ENCODE measurements around the gene PLCH1.
"Not testable (repeated sequence)": the region's sequence is repeated elsewhere in the genome, so short reads cannot be mapped to it uniquely, and the experiment has no call there.

The PLCH1 gene

DNA sequence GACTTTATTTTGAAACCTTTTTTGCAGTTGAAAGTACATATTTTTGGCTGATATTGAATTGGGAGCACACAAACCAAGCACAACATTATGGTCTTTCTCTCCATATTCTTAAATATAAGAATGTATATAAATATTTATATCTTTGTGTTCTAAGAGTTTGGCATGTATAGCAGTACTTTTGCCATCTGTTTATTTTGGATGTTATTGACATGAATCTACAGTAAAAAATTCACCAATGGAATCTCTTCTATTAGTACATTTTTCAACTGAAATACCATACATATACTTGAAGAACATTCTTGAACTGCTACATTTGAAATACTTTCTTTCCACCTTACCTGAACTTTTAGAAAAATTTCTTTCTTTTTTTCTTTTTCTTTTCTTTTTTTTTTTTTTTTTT lies 342.2 kb downstream of the PLCH1 start:
- H3K4me3 ChIP-seq (ENCODE audit: low read depth, low read length), result no peak overlapping the region
- TF ChIP-seq, protein P1, sequence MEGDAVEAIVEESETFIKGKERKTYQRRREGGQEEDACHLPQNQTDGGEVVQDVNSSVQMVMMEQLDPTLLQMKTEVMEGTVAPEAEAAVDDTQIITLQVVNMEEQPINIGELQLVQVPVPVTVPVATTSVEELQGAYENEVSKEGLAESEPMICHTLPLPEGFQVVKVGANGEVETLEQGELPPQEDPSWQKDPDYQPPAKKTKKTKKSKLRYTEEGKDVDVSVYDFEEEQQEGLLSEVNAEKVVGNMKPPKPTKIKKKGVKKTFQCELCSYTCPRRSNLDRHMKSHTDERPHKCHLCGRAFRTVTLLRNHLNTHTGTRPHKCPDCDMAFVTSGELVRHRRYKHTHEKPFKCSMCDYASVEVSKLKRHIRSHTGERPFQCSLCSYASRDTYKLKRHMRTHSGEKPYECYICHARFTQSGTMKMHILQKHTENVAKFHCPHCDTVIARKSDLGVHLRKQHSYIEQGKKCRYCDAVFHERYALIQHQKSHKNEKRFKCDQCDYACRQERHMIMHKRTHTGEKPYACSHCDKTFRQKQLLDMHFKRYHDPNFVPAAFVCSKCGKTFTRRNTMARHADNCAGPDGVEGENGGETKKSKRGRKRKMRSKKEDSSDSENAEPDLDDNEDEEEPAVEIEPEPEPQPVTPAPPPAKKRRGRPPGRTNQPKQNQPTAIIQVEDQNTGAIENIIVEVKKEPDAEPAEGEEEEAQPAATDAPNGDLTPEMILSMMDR (IDR thresholded peaks at IDR 0.05; ENCODE audit: low read depth, low read length), result no peak

DNA sequence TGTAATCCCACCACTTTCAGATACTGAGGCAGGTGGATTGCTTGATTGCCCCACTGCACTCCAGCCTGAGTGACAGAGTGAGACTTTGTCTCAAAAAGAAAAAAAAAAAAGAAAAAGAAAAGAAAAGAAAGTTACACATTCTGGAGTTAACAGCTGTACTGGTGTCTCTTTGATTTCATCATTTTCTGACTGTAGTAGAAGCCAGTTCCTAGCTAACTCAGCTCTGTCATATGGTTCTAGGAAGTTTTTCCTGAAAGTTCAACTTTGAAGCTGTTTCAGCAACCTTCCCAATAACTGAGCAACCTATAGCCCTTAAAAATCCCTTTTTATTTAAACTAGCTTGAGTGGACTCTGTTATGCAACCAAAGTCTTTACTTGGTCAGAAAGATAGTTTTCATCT lies 346.8 kb downstream of the PLCH1 start:
- no peak overlapping the region for H3K4me3 ChIP-seq (ENCODE audit: low read depth, low read length)
- TF ChIP-seq, protein P1 (IDR thresholded peaks at IDR 0.05; ENCODE audit: low read depth, low read length), result no peak

DNA sequence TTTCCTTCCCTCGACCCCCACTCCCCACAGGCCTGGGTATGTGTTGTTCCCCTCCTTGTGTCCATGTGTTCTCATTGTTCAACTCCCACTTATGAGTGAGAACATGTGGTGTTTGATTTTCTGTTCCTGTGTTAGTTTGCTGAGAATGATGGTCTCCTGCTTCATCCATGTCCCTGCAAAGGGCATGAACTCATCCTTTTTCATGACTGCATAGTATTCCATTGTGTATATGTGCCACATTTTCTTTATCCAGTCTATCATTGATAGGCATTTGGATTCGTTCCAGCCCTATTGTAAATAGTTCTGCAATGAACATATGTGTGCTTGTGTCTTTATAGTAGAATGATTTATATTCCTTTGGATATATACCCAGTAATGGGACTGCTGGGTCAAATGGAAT lies 350.0 kb downstream of the PLCH1 start:
- not testable (repeated sequence) for H3K4me3 ChIP-seq (ENCODE audit: low read depth, low read length)

DNA sequence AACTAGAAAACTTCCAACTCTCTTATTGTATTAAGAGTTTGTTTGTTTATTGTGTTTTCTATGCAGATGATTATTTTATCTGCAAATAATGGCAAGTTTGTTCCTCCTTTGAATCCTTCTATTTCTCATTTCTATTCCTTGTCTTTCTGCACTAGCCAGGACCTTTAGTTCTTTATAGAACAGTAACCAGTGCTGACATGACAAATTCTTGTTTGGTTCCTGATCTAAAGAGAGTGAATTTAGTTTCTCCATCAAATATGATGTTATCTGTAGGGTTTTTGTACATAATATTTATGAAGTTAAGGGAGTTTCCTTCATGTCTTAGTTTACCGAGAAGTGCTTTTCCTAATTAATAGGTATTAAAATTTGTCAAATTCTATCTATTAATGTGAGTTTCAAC lies 350.6 kb downstream of the PLCH1 start:
- TF ChIP-seq, protein P1 (IDR thresholded peaks at IDR 0.05; ENCODE audit: low read depth, low read length), result no peak
- no peak overlapping the region for H3K4me3 ChIP-seq (ENCODE audit: low read depth, low read length)

DNA sequence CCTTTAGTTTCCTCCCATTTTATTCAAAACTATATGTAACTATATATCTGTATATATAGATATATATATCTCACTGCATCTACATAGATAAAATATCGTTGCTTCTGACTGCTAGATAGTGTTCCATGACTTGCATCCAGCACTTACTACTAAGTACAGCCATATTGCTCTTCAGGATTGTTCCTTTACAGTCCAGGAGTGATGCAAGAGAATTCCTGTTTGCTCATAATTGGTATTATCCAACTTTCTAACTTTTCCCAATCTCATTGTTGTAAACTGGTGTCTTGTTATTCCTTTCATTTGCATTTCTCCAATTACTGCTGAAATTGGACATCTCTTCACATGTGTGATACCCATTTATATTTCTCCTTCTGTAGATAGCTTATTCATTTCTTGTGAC lies 351.6 kb downstream of the PLCH1 start:
- H3K4me3 ChIP-seq (ENCODE audit: low read depth, low read length), result no peak overlapping the region

DNA sequence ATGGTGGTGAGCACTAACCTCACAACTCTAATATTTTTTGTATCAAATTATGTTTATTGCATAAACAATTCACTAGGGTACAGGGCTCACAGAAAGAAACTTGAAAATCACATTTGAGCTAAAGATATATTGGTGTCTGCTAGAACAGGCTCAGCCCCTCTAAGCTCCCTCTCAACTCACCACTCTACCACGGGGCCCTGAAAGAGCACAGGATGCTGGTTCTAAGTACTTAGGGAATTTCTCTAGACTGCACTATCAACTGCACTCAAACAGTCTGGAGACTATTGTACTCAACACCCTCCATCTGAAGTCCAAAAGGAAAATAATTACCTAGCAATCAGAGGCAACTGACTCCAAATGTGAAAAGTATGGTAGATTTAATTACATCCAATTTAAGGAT lies 352.7 kb downstream of the PLCH1 start:
- TF ChIP-seq, protein P1 (IDR thresholded peaks at IDR 0.05; ENCODE audit: low read depth, low read length), result no peak

More for the DNA sequence above, 351.6 kb downstream of the PLCH1 start:
- TF ChIP-seq, protein P1 (IDR thresholded peaks at IDR 0.05; ENCODE audit: low read depth, low read length), result no peak

DNA sequence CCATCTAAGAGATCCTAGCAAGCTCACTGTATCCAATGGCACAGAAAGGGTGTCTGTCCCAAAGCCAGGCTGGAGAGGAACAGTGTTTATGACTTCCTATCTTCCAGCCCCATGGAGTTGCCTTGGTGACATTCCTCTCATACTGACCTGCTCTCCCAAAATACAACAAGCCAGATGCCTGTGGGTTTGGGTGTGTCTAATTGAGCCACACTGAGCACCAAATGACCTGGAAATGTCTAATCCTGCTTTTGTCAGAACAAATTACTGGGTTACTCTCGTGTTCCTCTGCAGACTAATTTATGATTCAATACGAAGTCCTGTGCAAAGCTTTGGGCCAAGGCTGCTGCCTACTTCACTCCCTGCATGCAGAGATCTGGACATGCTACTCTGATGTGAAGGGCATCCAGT lies 353.3 kb downstream of the PLCH1 start:
- no peak overlapping the region for H3K4me3 ChIP-seq (ENCODE audit: low read depth, low read length)
- TF ChIP-seq, protein P1 (IDR thresholded peaks at IDR 0.05; ENCODE audit: low read depth, low read length), result no peak

More for the DNA sequence above, 352.7 kb downstream of the PLCH1 start:
- H3K4me3 ChIP-seq (ENCODE audit: low read depth, low read length), result no peak overlapping the region

DNA sequence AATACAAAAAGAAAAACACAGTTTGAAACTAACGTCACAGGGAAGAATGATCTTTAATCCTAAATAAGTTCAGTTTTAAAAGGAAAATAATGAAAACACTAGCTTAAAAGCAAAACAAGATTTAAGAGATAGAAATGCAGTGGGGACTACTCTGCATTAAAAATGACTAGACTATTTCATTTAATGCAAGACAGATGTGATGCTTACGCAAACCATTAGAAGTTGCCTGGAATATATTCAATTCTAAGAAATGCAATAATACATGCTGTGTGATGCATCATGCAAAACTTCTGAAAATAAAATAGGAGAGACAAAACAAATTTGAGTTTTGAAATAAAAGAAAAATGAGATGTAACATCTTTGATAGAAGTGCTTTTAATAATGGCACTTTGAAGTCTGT lies 353.8 kb downstream of the PLCH1 start:
- H3K4me3 ChIP-seq (ENCODE audit: low read depth, low read length), result no peak overlapping the region
- TF ChIP-seq, protein P1 (IDR thresholded peaks at IDR 0.05; ENCODE audit: low read depth, low read length), result no peak

Data from WI38 (cell line).